Activated naive CD4-positive, alpha-beta T cell treated with anti-CD3 and anti-CD28 coated beads, Interleukin-2, amount 10 ng/mL, durations not matched to agents 7 days and 5 days (primary cell): ENCODE data around the gene TMEM138.

Source experiments
- CTCF ChIA-PET: fragments of 350-600 bp; sonication (Branson Sonifier 250); formaldehyde crosslinking; loops from one replicate; lab custom pipeline; 2021; ENCODE audit warnings: antibody characterized with exemption; lab: Charles Lee
- DNase-seq: peaks from one replicate; pipeline ENCODE4 v3.0.0-alpha.2; 2020
- H3K27ac Mint-ChIP-seq: one replicate; pipeline ENCODE4 v1.8.0; 2021; ENCODE audit warnings: mild to moderate bottlenecking, moderate library complexity, mixed read lengths
- H3K27me3 Mint-ChIP-seq: one replicate; pipeline ENCODE4 v1.8.0; 2021; ENCODE audit warnings: mild to moderate bottlenecking, mixed read lengths
- H3K36me3 Mint-ChIP-seq: one replicate; pipeline ENCODE4 v1.8.0; 2021; ENCODE audit warnings: mixed read lengths
- H3K4me1 Mint-ChIP-seq: one replicate; pipeline ENCODE4 v1.8.0; 2021; ENCODE audit warnings: mixed read lengths
- H3K4me3 Mint-ChIP-seq: one replicate; pipeline ENCODE4 v1.8.0; 2021; ENCODE audit warnings: mild to moderate bottlenecking, moderate library complexity, mixed read lengths
- H3K9me3 Mint-ChIP-seq: one replicate; pipeline ENCODE4 v1.8.0; 2021; ENCODE audit warnings: mixed read lengths

The TMEM138 gene

DNA sequence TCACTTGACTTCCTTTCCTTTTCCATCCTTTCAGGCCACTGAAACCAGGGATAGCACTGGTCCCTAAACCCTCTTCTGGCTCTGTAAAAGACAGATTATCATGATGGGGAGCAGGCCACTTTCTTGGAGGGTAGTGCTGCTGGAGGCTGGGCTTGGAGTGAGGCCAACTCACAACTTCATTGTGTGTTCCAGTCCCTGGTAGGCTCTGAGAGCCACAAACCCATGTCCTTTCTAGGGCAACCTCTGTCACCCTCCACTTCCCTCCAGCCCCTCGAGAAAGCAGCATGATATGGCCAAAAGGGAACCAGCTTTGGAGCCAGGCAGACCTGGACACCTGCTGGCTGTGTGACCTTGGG lies 26.8 kb upstream of the TMEM138 start:
- H3K9me3 Mint-ChIP-seq, result no peaks in the 10 kb centered on the region
- CTCF ChIA-PET, result interaction anchor here (0.6 to 9.9 kb wide), 18 partner anchors 8 to 182 kb away, joined by 3 to 309 read pairs (median 10); partner anchors contain the start of genes CPSF7, CYB561A3, TMEM138 and TMEM216
- peaks cover 56% of the 10 kb centered on the region for H3K4me1 Mint-ChIP-seq
- no peaks in the 10 kb centered on the region for H3K27me3 Mint-ChIP-seq
- H3K27ac Mint-ChIP-seq, result peak overlapping the region; percentile 88
- no peak overlapping the region for H3K4me3 Mint-ChIP-seq
- DNase-seq, result no peak
- H3K36me3 Mint-ChIP-seq, result peaks cover 15% of the 10 kb centered on the region

DNA sequence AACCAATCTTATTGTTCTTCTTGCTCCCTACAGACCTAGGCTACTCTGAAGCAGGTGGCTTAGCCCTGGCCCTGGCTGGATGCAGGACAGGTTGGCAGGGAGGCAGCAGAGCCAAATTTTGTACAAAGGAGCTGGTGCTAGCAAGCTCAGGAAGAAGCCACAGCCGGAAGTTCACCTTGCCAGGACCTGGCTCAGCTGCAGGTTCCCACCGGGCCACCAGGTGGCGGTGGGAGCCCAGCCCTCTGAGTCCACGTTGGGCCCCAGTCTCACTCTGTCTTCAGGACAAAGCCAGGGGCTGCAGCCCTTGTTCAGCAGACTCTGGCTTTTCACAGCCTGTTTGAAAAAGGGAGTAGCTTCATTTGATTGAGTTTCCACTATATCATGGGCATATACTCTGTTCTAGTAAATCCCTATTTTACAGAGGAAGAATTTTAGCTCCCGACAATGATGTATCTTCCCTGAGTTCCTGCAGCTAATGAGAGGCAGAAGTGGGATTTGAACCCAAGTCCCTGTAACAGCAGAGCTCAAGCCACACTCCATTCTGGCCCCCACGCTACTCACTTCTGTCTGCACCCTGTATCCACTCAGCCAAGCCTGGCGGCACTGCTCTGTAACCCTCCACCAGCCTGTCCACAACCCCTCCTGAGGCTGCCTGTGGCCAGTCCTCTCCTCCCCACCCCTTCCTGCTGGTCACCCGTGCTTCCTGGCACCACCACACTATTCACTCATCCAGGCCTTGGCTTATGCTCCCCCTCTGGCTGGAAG lies 25.8 kb upstream of the TMEM138 start:
- Mint-ChIP-seq H3K9me3 (no peaks in the 10 kb centered on the region), H3K27ac (peak overlapping the region; percentile 88), H3K4me3 (no peak overlapping the region), H3K4me1 (peaks cover 48% of the 10 kb centered on the region), H3K36me3 (peaks cover 14% of the 10 kb centered on the region), H3K27me3 (no peaks in the 10 kb centered on the region)
- CTCF ChIA-PET, result interaction anchor here (0.7 to 9.9 kb wide), 30 partner anchors 9 to 181 kb away, joined by 3 to 309 read pairs (median 6); partner anchors contain the start of genes CPSF7, CYB561A3, SDHAF2 and TMEM138
- DNase-seq, result peak; percentile 88

DNA sequence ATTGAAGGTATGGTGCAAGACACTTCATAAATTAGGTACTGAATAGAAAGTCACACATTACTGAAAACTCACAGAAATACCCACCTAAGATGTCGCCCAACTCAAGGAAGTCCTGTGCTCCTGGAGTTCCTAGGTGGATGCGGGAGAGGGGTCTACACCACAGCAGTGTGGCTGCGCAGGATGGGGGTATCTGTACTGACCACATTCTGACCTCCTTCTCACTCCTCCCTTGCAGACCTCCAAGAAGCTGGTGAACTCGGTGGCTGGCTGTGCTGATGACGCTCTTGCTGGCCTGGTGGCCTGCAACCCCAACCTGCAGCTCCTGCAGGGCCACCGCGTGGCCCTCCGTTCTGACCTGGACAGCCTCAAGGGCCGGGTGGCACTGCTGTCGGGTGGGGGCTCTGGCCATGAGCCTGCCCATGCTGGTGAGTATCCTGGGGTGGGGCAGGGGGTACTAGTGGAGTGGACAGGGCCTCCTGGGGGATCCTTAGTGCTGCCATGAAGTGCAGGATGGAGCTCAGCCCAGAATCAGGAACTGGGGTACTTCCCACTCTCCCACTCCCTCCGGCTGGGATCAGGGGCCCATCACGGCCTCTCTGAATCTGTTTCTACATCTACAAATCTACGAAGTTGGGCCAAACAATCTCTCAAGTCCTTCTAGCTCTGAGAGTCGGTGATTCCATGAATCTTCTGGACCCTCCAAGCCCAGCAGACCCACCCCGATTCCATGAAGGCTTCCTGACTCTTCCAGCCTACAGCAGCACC lies 24.3 kb upstream of the TMEM138 start:
- CTCF ChIA-PET, result interaction anchor here (2.3 to 9.9 kb wide), 6 partner anchors 17 to 179 kb away, joined by 15 to 309 read pairs (median 37); partner anchors contain the start of genes CYB561A3, TMEM138 and TMEM216
- no peak for DNase-seq
- H3K27me3 Mint-ChIP-seq, result no peaks in the 10 kb centered on the region
- H3K36me3 Mint-ChIP-seq, result peaks cover 2% of the 10 kb centered on the region
- no peak overlapping the region for H3K27ac Mint-ChIP-seq
- no peaks in the 10 kb centered on the region for H3K9me3 Mint-ChIP-seq
- no peak overlapping the region for H3K4me3 Mint-ChIP-seq
- peaks cover 36% of the 10 kb centered on the region for H3K4me1 Mint-ChIP-seq

DNA sequence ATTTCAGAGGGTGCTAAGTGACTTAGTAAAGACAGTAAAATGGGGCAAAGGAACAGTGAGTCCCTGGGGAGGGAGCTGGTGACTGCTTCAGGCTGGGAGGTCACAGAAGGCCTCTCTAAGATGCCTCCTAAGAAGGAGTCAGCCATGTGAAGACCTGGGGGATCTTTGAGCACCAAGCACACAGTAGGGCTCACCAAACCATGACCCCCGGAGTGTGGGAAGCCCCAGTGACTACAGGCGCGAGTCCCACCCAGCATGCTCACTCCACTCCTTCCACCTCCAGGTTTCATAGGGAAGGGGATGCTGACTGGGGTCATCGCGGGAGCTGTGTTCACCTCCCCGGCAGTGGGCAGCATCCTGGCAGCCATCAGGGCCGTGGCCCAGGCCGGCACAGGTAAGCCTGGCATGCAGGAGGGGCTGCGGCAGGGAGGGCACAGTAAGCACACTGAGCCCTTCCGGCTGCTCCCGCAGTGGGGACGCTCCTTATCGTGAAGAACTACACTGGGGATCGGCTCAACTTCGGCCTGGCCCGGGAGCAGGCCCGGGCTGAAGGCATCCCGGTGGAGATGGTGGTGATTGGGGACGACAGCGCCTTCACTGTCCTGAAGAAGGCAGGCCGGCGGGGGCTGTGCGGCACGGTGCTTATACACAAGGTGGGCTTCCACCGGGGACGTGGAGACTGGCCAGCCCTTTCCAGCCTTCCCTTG lies 23.2 kb upstream of the TMEM138 start:
- peaks cover 2% of the 10 kb centered on the region for H3K36me3 Mint-ChIP-seq
- no peak for DNase-seq
- CTCF ChIA-PET, result interaction anchor here (3.4 to 9.9 kb wide), 3 partner anchors 22 to 53 kb away, joined by 48 to 309 read pairs (median 73); partner anchors contain the start of genes CYB561A3, TMEM138 and TMEM216

DNA sequence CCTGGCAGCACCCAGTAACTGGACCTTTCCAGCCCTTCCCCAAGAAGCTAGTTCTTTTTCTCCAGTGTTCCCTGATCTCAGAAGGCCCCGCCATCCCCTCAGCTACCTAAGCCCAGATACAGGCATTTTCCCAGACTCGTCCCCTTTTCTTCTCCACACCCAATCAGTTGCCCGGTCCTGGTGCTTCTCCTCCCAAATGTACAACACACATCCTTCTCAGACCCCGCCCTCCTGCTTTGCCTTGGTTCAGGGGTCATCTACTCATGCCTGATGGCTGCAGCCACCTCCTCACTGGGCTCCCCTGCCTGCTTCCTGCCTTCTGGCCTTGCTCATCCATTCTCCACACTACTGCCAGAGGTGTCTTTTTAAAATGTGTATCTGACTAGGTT lies 22.7 kb upstream of the TMEM138 start:
- H3K9me3 Mint-ChIP-seq, result no peaks in the 10 kb centered on the region
- DNase-seq, result no peak
- H3K27ac Mint-ChIP-seq, result no peak overlapping the region
- peaks cover 2% of the 10 kb centered on the region for H3K36me3 Mint-ChIP-seq
- no peaks in the 10 kb centered on the region for H3K27me3 Mint-ChIP-seq
- peaks cover 22% of the 10 kb centered on the region for H3K4me1 Mint-ChIP-seq
- no peak overlapping the region for H3K4me3 Mint-ChIP-seq
- CTCF ChIA-PET, result interaction anchor here (9.9 kb wide), 1 partner anchor 45 kb away, joined by 309 read pairs; no protein-coding TSS in a partner anchor

More for the DNA sequence above, 23.2 kb upstream of the TMEM138 start:
- Mint-ChIP-seq H3K27me3 (no peaks in the 10 kb centered on the region), H3K4me3 (no peak overlapping the region), H3K4me1 (peaks cover 28% of the 10 kb centered on the region), H3K9me3 (no peaks in the 10 kb centered on the region), H3K27ac (no peak overlapping the region)

DNA sequence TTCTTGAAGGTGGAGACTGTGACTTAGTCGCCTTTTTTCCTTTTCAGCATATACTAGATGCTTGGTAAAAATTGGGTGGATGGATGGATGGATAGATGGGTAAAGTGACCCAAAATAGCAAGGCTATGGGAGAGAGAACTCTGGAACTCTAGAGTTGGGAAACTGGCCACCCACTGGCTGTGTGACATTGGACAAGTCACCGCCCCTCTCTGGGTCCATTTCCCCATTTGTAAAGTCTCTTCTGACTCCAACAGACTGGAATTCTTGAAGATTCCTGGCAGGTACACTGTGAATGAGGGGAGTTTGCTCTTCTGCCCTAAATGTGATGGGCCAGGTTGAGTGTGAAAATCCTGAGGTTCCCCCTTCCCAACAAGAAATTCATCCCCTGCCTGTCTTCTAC lies 21.2 kb upstream of the TMEM138 start:
- peaks cover 12% of the 10 kb centered on the region for H3K4me1 Mint-ChIP-seq
- peaks cover 3% of the 10 kb centered on the region for H3K36me3 Mint-ChIP-seq
- H3K4me3 Mint-ChIP-seq, result no peak overlapping the region
- H3K27me3 Mint-ChIP-seq, result no peaks in the 10 kb centered on the region
- CTCF ChIA-PET, result interaction anchor here (9.9 kb wide), 1 partner anchor 44 kb away, joined by 309 read pairs; no protein-coding TSS in a partner anchor
- no peaks in the 10 kb centered on the region for H3K9me3 Mint-ChIP-seq
- no peak overlapping the region for H3K27ac Mint-ChIP-seq
- DNase-seq, result no peak

DNA sequence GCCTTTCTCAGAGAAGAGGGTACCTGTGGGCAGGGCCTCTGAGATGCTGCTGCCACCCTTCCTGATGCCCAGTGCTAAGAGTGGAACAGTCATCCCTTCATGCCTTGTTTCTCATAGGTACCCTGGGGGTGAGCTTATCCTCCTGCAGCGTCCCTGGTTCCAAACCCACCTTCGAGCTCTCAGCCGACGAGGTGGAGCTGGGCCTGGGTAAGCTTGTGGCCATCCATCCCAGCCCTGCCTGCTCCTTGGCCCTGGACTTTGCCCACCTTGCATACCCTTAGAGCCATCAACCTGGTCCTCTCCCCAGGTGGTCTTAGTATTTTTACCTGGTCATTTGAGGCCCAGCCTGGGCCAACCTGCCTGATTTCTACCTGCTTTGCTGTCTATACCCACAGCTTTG lies 20.5 kb upstream of the TMEM138 start:
- CTCF ChIA-PET, result interaction anchor here (0.8 to 9.9 kb wide), 2 partner anchors 21 to 43 kb away, joined by 3 to 309 read pairs; partner anchors contain the start of gene TMEM138
- Mint-ChIP-seq H3K4me3 (no peak overlapping the region), H3K27me3 (no peaks in the 10 kb centered on the region), H3K27ac (no peak overlapping the region), H3K9me3 (no peaks in the 10 kb centered on the region), H3K4me1 (peaks cover 5% of the 10 kb centered on the region), H3K36me3 (peaks cover 4% of the 10 kb centered on the region)
- DNase-seq, result no peak

DNA sequence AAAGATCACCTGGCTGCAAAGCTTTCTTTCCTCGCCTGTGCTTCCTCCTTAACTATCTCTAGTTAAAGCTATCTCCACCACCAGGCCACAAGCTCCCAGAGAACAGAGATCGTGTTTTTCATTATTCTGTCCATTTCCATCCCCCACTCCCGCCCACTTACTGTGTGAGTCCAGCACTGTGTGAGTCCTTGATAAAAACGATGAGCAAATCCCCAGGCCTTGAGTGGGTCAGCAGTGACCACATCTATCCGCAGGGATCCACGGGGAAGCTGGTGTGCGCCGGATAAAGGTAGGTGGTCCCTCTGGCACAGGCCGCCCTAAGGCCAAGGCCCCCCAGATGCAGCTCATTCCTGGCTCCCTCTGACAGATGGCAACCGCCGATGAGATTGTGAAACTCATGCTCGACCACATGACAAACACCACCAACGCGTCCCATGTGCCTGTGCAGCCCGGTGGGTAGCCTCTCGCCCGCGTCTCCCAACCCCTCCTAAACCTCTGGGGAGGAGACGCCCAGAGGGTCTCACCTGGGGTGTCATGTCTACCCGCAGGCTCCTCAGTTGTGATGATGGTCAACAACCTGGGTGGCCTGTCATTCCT lies 19.9 kb upstream of the TMEM138 start:
- Mint-ChIP-seq H3K27ac (no peak overlapping the region), H3K9me3 (no peaks in the 10 kb centered on the region), H3K4me1 (no peaks in the 10 kb centered on the region), H3K36me3 (peaks cover 4% of the 10 kb centered on the region), H3K4me3 (no peak overlapping the region), H3K27me3 (no peaks in the 10 kb centered on the region)
- no peak for DNase-seq
- CTCF ChIA-PET, result interaction anchor here (0.8 to 9.9 kb wide), 2 partner anchors 20 to 42 kb away, joined by 3 to 309 read pairs; partner anchors contain the start of gene TMEM138

DNA sequence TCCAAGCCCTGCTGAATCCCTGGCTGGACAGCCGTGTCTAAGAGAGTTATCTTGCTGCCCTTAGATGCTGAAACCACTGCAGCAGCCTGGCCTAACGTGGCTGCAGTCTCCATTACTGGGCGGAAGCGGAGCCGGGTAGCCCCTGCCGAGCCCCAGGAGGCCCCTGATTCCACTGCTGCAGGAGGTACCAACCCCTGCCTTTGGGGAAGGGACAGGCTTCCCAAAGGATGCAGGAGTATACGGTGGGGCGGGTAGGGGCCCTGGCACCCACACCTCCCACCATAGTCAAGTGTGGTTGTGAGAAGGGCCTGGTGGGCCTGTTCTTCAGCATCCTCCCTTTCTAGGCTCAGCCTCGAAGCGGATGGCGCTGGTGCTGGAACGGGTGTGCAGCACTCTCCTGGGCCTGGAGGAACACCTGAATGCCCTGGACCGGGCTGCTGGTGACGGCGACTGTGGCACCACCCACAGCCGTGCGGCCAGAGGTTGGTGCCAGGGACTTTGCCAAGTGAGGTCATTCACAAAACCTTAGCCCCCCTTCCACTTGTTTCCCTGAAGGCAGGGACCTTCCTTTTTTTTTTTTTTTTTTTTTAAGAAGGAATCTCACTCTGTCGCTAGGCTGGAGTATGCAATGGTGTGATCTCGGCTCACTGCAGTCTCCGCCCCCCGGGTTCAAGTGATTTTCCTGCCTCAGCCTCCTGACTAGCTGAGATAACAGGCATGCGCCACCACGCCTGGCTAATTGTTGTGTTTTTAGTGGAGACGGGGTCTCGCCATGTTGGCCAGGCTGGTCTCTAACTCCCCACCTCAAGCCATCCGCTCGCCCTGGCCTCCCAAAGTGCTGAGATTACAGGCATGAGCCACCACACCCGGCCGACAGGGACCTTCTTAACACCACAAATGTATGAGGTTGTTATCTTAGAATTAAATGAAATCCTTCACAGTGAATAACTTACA lies 18.1 kb upstream of the TMEM138 start:
- Mint-ChIP-seq H3K4me1 (no peaks in the 10 kb centered on the region), H3K9me3 (no peaks in the 10 kb centered on the region), H3K4me3 (no peak overlapping the region), H3K36me3 (peaks cover 6% of the 10 kb centered on the region), H3K27ac (no peak overlapping the region), H3K27me3 (no peaks in the 10 kb centered on the region)
- no peak for DNase-seq
- CTCF ChIA-PET, result no interaction called here

DNA sequence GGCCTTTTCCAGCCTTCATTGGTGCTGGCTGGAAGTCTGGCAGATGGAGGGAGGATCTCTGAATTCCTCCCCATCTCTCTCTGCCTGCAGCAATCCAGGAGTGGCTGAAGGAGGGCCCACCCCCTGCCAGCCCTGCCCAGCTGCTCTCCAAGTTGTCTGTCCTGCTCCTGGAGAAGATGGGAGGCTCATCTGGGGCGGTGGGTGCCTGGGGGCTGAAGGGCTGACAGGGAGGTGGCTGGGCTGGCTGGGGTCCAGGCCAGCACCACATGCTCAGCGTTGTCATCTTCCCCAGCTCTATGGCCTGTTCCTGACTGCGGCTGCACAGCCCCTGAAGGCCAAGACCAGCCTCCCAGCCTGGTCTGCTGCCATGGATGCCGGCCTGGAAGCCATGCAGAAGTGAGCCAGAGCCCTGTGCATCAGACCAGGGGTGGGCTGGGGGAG lies 17.0 kb upstream of the TMEM138 start:
- Mint-ChIP-seq H3K36me3 (peaks cover 10% of the 10 kb centered on the region), H3K27ac (no peak overlapping the region), H3K4me1 (no peaks in the 10 kb centered on the region), H3K27me3 (no peaks in the 10 kb centered on the region), H3K4me3 (no peak overlapping the region), H3K9me3 (no peaks in the 10 kb centered on the region)
- no peak for DNase-seq
- CTCF ChIA-PET, result no interaction called here

DNA sequence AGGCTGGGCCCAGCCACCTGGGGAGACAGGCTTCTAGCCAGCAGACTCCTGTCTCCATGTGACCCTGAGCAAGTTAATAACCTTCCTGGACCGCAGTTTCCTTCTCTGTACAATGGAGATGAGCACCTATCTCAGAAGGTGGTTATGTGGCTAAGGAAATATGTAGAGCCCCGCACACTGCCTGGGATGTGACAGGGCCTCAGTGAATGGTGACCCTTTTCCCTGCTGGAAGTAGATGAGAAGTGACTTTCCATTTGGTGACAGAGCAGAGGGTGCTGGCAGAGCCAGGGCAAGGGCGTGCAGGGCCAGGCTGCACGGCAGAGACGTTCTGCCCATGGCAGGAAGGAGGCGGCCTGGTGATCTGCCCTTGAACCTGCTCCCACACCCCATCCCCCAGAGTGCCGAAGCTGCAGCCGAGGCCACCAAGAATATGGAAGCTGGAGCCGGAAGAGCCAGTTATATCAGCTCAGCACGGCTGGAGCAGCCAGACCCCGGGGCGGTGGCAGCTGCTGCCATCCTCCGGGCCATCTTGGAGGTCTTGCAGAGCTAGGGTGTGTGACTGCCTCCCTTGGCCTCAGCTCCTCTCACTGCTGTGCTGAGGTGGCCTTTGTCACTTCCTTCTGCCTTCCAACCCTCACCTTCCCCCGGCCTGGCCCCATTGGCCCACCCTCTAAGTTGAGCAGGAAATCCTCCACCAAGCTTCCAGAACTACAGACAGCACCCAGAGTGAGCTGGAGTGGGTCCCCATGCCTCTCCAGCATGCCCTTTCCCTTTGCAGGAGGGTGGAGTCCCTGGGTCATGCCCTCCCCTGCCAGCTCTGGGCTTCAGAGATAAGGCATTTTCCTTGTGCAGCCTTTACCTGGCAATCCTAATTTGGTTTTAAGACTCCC lies 16.0 kb upstream of the TMEM138 start:
- peak overlapping the region; percentile 50 for H3K27ac Mint-ChIP-seq
- H3K9me3 Mint-ChIP-seq, result no peaks in the 10 kb centered on the region
- H3K36me3 Mint-ChIP-seq, result peaks cover 10% of the 10 kb centered on the region
- H3K27me3 Mint-ChIP-seq, result no peaks in the 10 kb centered on the region
- DNase-seq, result no peak
- CTCF ChIA-PET, result interaction anchor here (1.0 kb wide), 1 partner anchor 10 kb away, joined by 4 read pairs; no protein-coding TSS in a partner anchor
- H3K4me3 Mint-ChIP-seq, result no peak overlapping the region
- H3K4me1 Mint-ChIP-seq, result no peaks in the 10 kb centered on the region
